Ascending aorta (tissue), 2 donors: ENCODE results near the gene ESX1. TPM values are rescaled to one million over a fixed set of nuclear protein-coding genes. Genes with fewer than 3 reads are reported as not detected.
A peak's percentile ranks its signal among the peaks of the same experiment; 100 is the strongest.

Experiments used
- DNase-seq, 2 donors: peaks; one replicate each; pipeline ENCODE4 v3.0.0-alpha.2; 2019; ENCODE audit warnings: low spot score in 2 of 2
- H3K27ac ChIP-seq, 2 donors: fragments of 200-600 bp; sonication (generic); one replicate each; pipeline ENCODE4 v1.5.1; 2016 to 2017; ENCODE audit warnings: mild to moderate bottlenecking in 1 of 2
- H3K27me3 ChIP-seq: fragments of 200-600 bp; sonication (generic); one replicate; pipeline ENCODE4 v1.5.1; 2017
- H3K36me3 ChIP-seq, 2 donors: fragments of 200-600 bp; sonication (generic); one replicate each; pipeline ENCODE4 v1.5.1; 2016
- H3K4me1 ChIP-seq, 2 donors: fragments of 200-600 bp; sonication (generic); one replicate each; pipeline ENCODE4 v1.5.1; 2016 to 2017; ENCODE audit warnings: mild to moderate bottlenecking in 1 of 2
- H3K4me3 ChIP-seq, 2 donors: fragments of 200-600 bp; sonication (generic); one replicate each; pipeline ENCODE4 v1.5.1; 2016 to 2017; ENCODE audit warnings: mild to moderate bottlenecking in 1 of 2
- H3K9me3 ChIP-seq, 2 donors: fragments of 200-600 bp; sonication (generic); one replicate each; pipeline ENCODE4 v1.5.1; 2016
- intact Hi-C: fragments of 100-400 bp; cut with DNase I; formaldehyde crosslinking; loops from one replicate; pipeline ENCODE4 v1.15.1; 2023
- total RNA-seq: library from RNA; depleted of rRNA; stranded (reverse); fragments of >200 nt; gene quantifications from one replicate; pipeline ENCODE4 v1.1.0, GENCODE V29; 2016
- TF ChIP-seq, protein P1 (sequence below), 3 experiments: fragments of 200-600 bp in 2 of 3; fragments of 450-650 bp in 1 of 3; sonication (generic) in 2 of 3; IDR thresholded peaks; one replicate each; pipeline ENCODE4 v1.5.1; 2016 to 2019; ENCODE audit warnings: antibody characterized with exemption in 3 of 3, mild to moderate bottlenecking in 1 of 3, moderate library complexity in 1 of 3

ESX1 gene
- total RNA-seq, 1 donor from 2014 or later: not detected

DNA sequence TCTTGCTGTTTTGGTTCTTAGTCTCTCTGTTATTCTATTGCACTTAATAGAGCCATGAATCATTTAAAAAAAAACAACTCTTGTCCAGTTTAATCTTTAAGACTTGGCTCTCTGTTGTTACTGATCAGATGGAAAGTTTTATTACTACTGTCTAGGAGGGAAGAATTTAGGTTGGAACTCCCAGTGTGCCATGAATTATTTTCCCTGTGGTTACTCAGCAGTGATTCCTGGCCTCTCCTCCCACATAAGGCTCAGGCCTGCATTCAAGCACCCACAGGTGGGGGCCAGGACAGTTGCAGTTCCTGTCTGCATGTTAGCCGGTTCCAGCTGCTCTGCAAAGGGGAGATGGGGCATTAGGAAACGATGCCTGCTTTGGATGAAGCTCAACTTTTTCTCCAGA, 29.8 kb upstream of the ESX1 start:
- no peak for DNase-seq
- no peaks in the 10 kb centered on the region for H3K27me3 ChIP-seq
- H3K36me3 ChIP-seq: no peaks in the 10 kb centered on the region
- H3K4me3 ChIP-seq: no peak overlapping the region
- peaks cover 0 to 13% of the 10 kb centered on the region in 2 donors for H3K4me1 ChIP-seq
- no peaks in the 10 kb centered on the region for H3K9me3 ChIP-seq
- intact Hi-C loops: loop anchor here (5.0 kb wide), 2 partner anchors 58 to 117 kb away; partner anchors contain the start of gene FAM199X
- H3K27ac ChIP-seq: no peak overlapping the region
- TF ChIP-seq, protein P1, sequence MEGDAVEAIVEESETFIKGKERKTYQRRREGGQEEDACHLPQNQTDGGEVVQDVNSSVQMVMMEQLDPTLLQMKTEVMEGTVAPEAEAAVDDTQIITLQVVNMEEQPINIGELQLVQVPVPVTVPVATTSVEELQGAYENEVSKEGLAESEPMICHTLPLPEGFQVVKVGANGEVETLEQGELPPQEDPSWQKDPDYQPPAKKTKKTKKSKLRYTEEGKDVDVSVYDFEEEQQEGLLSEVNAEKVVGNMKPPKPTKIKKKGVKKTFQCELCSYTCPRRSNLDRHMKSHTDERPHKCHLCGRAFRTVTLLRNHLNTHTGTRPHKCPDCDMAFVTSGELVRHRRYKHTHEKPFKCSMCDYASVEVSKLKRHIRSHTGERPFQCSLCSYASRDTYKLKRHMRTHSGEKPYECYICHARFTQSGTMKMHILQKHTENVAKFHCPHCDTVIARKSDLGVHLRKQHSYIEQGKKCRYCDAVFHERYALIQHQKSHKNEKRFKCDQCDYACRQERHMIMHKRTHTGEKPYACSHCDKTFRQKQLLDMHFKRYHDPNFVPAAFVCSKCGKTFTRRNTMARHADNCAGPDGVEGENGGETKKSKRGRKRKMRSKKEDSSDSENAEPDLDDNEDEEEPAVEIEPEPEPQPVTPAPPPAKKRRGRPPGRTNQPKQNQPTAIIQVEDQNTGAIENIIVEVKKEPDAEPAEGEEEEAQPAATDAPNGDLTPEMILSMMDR (IDR thresholded peaks at IDR 0.05): no peak

DNA sequence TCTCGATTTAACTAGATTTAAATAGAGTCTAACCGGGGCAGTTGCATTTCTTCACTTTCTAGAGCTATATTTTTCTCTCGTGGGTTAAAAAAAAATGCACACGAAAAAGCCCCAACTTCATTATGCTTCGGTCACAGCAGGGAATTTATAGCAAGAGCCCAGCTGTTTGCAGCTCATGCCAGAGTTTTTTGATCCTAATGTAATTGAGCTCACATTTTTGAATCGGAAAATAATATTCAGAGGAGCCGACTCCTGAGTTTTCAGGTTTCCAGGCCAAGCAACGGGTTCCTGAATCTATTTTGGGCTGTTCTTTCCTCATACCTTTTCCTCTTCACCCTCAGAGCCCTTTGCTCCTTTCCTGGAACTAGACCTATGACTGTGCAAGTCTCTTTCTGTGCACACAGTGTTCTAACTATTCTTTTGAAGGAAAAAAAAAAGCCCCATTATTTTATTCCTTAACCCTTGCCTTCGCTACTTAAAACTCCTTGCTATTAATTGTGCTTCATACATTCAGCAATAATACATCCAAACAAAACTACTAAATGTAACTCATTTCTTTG, 27.5 kb upstream of the ESX1 start:
- DNase-seq: no peak
- TF ChIP-seq, protein P1 (IDR thresholded peaks at IDR 0.05): no peak
- Histone ChIP-seq H3K27me3 (no peaks in the 10 kb centered on the region), H3K27ac (peak overlapping the region; percentile 74 to 76), H3K36me3 (no peaks in the 10 kb centered on the region), H3K4me3 (peak overlapping the region in 1 of 2 donors; percentile 9), H3K4me1 (peaks cover 0 to 13% of the 10 kb centered on the region in 2 donors), H3K9me3 (no peaks in the 10 kb centered on the region)
- intact Hi-C loops: loop anchor here (5.0 kb wide), 2 partner anchors 60 to 115 kb away; partner anchors contain the start of gene FAM199X

DNA sequence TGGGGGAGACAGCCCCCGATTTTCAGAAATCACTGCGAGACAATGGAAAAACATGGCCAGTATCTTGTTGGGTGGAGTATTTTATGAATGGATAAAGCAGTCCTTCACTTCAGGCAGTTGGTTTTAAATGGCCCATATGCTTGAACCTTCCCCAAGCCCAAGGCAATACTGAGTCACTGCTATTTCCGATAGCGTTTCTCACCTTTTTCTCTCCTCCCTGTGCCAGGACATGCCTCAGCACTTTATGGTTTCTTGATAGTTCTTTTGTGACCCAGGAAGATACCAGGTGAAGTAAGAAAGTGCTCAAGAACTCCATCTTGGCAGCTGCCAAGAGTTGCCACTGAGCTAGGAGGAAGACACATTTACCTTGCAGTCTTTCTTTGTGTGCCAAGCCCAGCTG, 26.8 kb upstream of the ESX1 start:
- H3K4me1 ChIP-seq: peaks cover 0 to 13% of the 10 kb centered on the region in 2 donors
- TF ChIP-seq, protein P1 (IDR thresholded peaks at IDR 0.05): no peak
- peak overlapping the region in 1 of 2 donors; percentile 9 for H3K4me3 ChIP-seq
- no peaks in the 10 kb centered on the region for H3K9me3 ChIP-seq
- no peaks in the 10 kb centered on the region for H3K27me3 ChIP-seq
- H3K27ac ChIP-seq: peak overlapping the region; percentile 74 to 76
- intact Hi-C loops: loop anchor here (5.0 kb wide), 2 partner anchors 61 to 114 kb away; partner anchors contain the start of gene FAM199X
- no peaks in the 10 kb centered on the region for H3K36me3 ChIP-seq
- no peak for DNase-seq

DNA sequence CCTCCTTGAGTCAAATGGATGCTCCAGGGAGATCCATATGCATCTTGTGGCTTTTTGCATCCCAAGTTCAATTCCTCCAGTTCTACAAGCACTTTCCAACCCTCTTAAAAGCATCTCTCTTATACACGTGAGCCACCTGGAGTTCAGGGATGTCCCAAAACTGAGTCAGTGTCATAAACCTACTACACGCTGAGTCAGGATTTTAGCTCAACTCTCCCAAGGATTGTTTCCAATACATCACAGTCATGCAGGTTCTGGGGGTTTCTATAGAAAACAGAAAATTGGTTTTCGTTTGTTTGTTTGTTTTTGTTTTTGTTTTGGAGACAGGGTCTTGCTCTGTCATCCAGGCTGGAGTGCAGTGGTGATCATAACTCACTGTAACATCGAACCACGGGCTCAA, 25.9 kb upstream of the ESX1 start:
- Histone ChIP-seq H3K36me3 (no peaks in the 10 kb centered on the region), H3K4me1 (peaks cover 0 to 13% of the 10 kb centered on the region in 2 donors), H3K9me3 (no peaks in the 10 kb centered on the region), H3K4me3 (no peak overlapping the region), H3K27me3 (no peaks in the 10 kb centered on the region), H3K27ac (no peak overlapping the region)
- TF ChIP-seq, protein P1 (IDR thresholded peaks at IDR 0.05): no peak
- intact Hi-C loops: loop anchor here (5.0 kb wide), 2 partner anchors 62 to 113 kb away; partner anchors contain the start of gene FAM199X
- DNase-seq: no peak

DNA sequence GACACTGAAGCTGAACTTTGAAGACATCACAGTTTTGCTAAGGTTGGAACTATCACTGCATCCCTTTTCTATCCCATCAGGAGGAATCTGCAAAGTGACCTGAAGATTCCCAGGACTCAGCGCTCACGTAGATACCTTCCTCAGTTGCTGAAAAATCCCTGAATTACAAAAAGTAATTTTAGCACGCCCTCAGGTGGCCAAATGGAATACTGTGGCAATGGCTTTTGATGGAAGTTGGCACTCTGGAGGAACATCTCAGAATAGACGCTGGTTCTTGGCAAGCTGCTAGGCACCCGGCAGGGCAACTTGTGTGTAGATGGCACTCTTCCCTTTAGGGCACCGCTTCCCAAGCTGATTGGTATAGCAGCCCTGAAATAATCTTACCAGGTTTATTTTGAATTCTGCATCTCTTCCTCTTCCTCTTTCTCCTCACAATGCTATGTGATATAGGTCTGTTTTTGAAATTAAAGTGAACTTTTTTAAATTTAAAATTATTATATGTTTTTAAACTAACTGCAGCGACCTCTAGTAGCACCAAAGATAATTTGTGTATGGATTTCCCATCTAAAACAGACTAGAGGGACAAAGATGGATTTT, 16.3 kb upstream of the ESX1 start:
- Histone ChIP-seq H3K4me1 (no peaks in the 10 kb centered on the region), H3K4me3 (no peak overlapping the region), H3K36me3 (no peaks in the 10 kb centered on the region), H3K27me3 (no peaks in the 10 kb centered on the region), H3K27ac (no peak overlapping the region), H3K9me3 (no peaks in the 10 kb centered on the region)
- TF ChIP-seq, protein P1 (IDR thresholded peaks at IDR 0.05): peak in 2 of 3 experiments; percentile 45 to 61
- DNase-seq: peak in 1 of 2 donors; percentile 70
- intact Hi-C loops: loop anchor here (5.0 kb wide), 1 partner anchor 74 kb away; no protein-coding TSS in a partner anchor
